ELR (cell line): Measurements from ENCODE around the gene GRAMD1A.
"Not testable (repeated sequence)": the region's sequence is repeated elsewhere in the genome, so short reads cannot be mapped to it uniquely, and the experiment has no call there.

Experiments
- DNase-seq: peaks from one replicate; pipeline ENCODE4 v3.0.0-alpha.2; 2015; ENCODE audit warnings: low read depth

Gene GRAMD1A

GRCh38 chr19:35021016-35021415 is 20.9 kb downstream of the GRAMD1A start:
- no peak for DNase-seq

GRCh38 chr19:35021596-35021995 is 21.5 kb downstream of the GRAMD1A start:
- no peak for DNase-seq

- DNase-seq = no peak
These were observed 22.3 kb downstream of the GRAMD1A start for GRCh38 chr19:35022460-35022859.

GRCh38 chr19:35023428-35023827 is 23.3 kb downstream of the GRAMD1A start:
- DNase-seq = no peak

GRCh38 chr19:35024095-35024494 is 24.0 kb downstream of the GRAMD1A start:
- DNase-seq = no peak

- DNase-seq = no peak
These were observed 25.8 kb downstream of the GRAMD1A start for GRCh38 chr19:35025969-35026368.

- DNase-seq = no peak
These were observed 26.3 kb downstream of the GRAMD1A start for GRCh38 chr19:35026418-35026817.

GRCh38 chr19:35027009-35027408 is 26.9 kb downstream of the GRAMD1A start:
- no peak for DNase-seq

- DNase-seq = peak; percentile 16
These were observed 27.9 kb downstream of the GRAMD1A start for GRCh38 chr19:35027851-35028599.

- not testable (repeated sequence) for DNase-seq
These were observed 28.4 kb downstream of the GRAMD1A start for GRCh38 chr19:35028600-35028885.

- DNase-seq = not testable (repeated sequence)
These were observed 29.2 kb downstream of the GRAMD1A start for GRCh38 chr19:35029275-35029736.

GRCh38 chr19:35029737-35030256 is 29.7 kb downstream of the GRAMD1A start:
- no peak for DNase-seq

GRCh38 chr19:35030257-35031071 is 30.3 kb downstream of the GRAMD1A start, which contains the start of gene SCN1B:
SCN1B (plus strand) TSS chr19:35030470; CDS start chr19:35030821, 351 bp downstream.
- DNase-seq = peak; percentile 80

GRCh38 chr19:35031072-35031881 is 31.2 kb downstream of the GRAMD1A start:
- peak; percentile 51 for DNase-seq

- DNase-seq = no peak
These were observed 32.3 kb downstream of the GRAMD1A start for GRCh38 chr19:35032356-35032865.

GRCh38 chr19:35033067-35034004 is 33.2 kb downstream of the GRAMD1A start:
- DNase-seq = no peak

GRCh38 chr19:35034005-35034502 is 33.9 kb downstream of the GRAMD1A start:
- no peak for DNase-seq

- DNase-seq = no peak
These were observed 34.7 kb downstream of the GRAMD1A start for GRCh38 chr19:35034588-35035382.

GRCh38 chr19:35037716-35038622 is 37.8 kb downstream of the GRAMD1A start:
- DNase-seq = peak; percentile 10
